ENCODE measurements around the gene SYDE1.
"Not testable (repeated sequence)": the region's sequence is repeated elsewhere in the genome, so short reads cannot be mapped to it uniquely, and the experiment has no call there.

Gene SYDE1

GRCh38 chr19:15074371-15074770, 32.8 kb upstream of the SYDE1 start:
- Histone ChIP-seq H3K4me3 (ENCODE audit: low read depth, low read length) (no peak overlapping the region), H3K36me3 (ENCODE audit: control insufficient read depth, insufficient read depth, low read length) (no peaks in the 10 kb centered on the region), H3K79me2 (no peaks in the 10 kb centered on the region), H3K27ac (no peak overlapping the region), H3K9ac (no peak overlapping the region), H3K4me2 (ENCODE audit: low read length) (no peak overlapping the region), H2AFZ (no peak overlapping the region), H3K4me1 (peaks cover 5% of the 10 kb centered on the region), H3K27me3 (ENCODE audit: control insufficient read depth, insufficient read depth, low read length) (no peaks in the 10 kb centered on the region), H3K9me3 (ENCODE audit: control insufficient read depth, low read length) (no peaks in the 10 kb centered on the region)
- TF ChIP-seq CTCF (IDR thresholded peaks at IDR 0.05), result no peak

GRCh38 chr19:15075806-15076205, 31.4 kb upstream of the SYDE1 start:
- Histone ChIP-seq H3K4me3 (ENCODE audit: low read depth, low read length) (no peak overlapping the region), H3K79me2 (no peaks in the 10 kb centered on the region), H3K4me1 (peaks cover 5% of the 10 kb centered on the region), H3K36me3 (ENCODE audit: control insufficient read depth, insufficient read depth, low read length) (no peaks in the 10 kb centered on the region), H3K4me2 (ENCODE audit: low read length) (no peak overlapping the region), H3K27me3 (ENCODE audit: control insufficient read depth, insufficient read depth, low read length) (no peaks in the 10 kb centered on the region), H3K9ac (no peak overlapping the region), H3K9me3 (ENCODE audit: control insufficient read depth, low read length) (no peaks in the 10 kb centered on the region), H3K27ac (no peak overlapping the region), H2AFZ (no peak overlapping the region)
- TF ChIP-seq CTCF (IDR thresholded peaks at IDR 0.05), result no peak

GRCh38 chr19:15080002-15080401, 27.2 kb upstream of the SYDE1 start:
- H3K27ac ChIP-seq; H2AFZ ChIP-seq; H3K4me1 ChIP-seq; H3K4me3 ChIP-seq (ENCODE audit: low read depth, low read length); H3K79me2 ChIP-seq; H3K36me3 ChIP-seq (ENCODE audit: control insufficient read depth, insufficient read depth, low read length); H3K9me3 ChIP-seq (ENCODE audit: control insufficient read depth, low read length); H3K4me2 ChIP-seq (ENCODE audit: low read length); H3K27me3 ChIP-seq (ENCODE audit: control insufficient read depth, insufficient read depth, low read length); H3K9ac ChIP-seq: not testable (repeated sequence)

GRCh38 chr19:15081911-15082310, 25.3 kb upstream of the SYDE1 start, which contains the start of gene OR1I1:
Gene OR1I1 (plus strand): TSS chr19:15082211. CDS start chr19:15087066, 4,855 bp downstream.
- H3K79me2 ChIP-seq, result no peaks in the 10 kb centered on the region
- no peaks in the 10 kb centered on the region for H3K4me1 ChIP-seq
- H3K4me2 ChIP-seq (ENCODE audit: low read length), result no peak within 1 kb of the TSS
- no peak within 1 kb of the TSS for H2AFZ ChIP-seq
- no peaks in the 10 kb centered on the region for H3K27me3 ChIP-seq (ENCODE audit: control insufficient read depth, insufficient read depth, low read length)
- no peaks in the 10 kb centered on the region for H3K9me3 ChIP-seq (ENCODE audit: control insufficient read depth, low read length)
- H3K27ac ChIP-seq, result no peak within 1 kb of the TSS
- no peaks in the 10 kb centered on the region for H3K36me3 ChIP-seq (ENCODE audit: control insufficient read depth, insufficient read depth, low read length)
- H3K9ac ChIP-seq, result no peak within 1 kb of the TSS
- H3K4me3 ChIP-seq (ENCODE audit: low read depth, low read length), result no peak within 1 kb of the TSS
- TF ChIP-seq CTCF (IDR thresholded peaks at IDR 0.05), result no peak

- H3K9ac ChIP-seq, result no peak overlapping the region
- H3K27me3 ChIP-seq (ENCODE audit: control insufficient read depth, insufficient read depth, low read length), result no peaks in the 10 kb centered on the region
- TF ChIP-seq CTCF (IDR thresholded peaks at IDR 0.05), result no peak
- H3K27ac ChIP-seq, result no peak overlapping the region
- no peak overlapping the region for H2AFZ ChIP-seq
- H3K4me1 ChIP-seq, result peaks cover 2% of the 10 kb centered on the region
- no peaks in the 10 kb centered on the region for H3K36me3 ChIP-seq (ENCODE audit: control insufficient read depth, insufficient read depth, low read length)
- H3K4me2 ChIP-seq (ENCODE audit: low read length), result no peak overlapping the region
- no peaks in the 10 kb centered on the region for H3K79me2 ChIP-seq
- H3K9me3 ChIP-seq (ENCODE audit: control insufficient read depth, low read length), result no peaks in the 10 kb centered on the region
- no peak overlapping the region for H3K4me3 ChIP-seq (ENCODE audit: low read depth, low read length)
Measured at GRCh38 chr19:15087182-15087581, 20.0 kb upstream of the SYDE1 start.

All from parathyroid adenoma (tissue), 2 donors.